Fibroblast of lung (primary cell): ENCODE results near the gene SNX8.

Experiments used
- EZH2 ChIP-seq: IDR thresholded peaks from 2 replicates; pipeline ENCODE4 v1.5.1; 2012; ENCODE audit warnings: low read length, control low read depth, mild to moderate bottlenecking; ENCODE audit errors: missing control alignments
- TF ChIP-seq, protein P1 (sequence below), 2 donors: IDR thresholded peaks in 1 of 2; conservative IDR thresholded peaks in 1 of 2; 1 replicate in 1 of 2; 2 replicates in 1 of 2; pipeline ENCODE4 v1.5.1; 2011 to 2012; ENCODE audit warnings: low read length in 2 of 2, control low read depth in 1 of 2, inconsistent platforms in 1 of 2, low read depth in 1 of 2, mild to moderate bottlenecking in 1 of 2

GRCh38 chr7:2210551-2211258 lies 103.5 kb downstream of the SNX8 start:
- TF ChIP-seq, protein P1, sequence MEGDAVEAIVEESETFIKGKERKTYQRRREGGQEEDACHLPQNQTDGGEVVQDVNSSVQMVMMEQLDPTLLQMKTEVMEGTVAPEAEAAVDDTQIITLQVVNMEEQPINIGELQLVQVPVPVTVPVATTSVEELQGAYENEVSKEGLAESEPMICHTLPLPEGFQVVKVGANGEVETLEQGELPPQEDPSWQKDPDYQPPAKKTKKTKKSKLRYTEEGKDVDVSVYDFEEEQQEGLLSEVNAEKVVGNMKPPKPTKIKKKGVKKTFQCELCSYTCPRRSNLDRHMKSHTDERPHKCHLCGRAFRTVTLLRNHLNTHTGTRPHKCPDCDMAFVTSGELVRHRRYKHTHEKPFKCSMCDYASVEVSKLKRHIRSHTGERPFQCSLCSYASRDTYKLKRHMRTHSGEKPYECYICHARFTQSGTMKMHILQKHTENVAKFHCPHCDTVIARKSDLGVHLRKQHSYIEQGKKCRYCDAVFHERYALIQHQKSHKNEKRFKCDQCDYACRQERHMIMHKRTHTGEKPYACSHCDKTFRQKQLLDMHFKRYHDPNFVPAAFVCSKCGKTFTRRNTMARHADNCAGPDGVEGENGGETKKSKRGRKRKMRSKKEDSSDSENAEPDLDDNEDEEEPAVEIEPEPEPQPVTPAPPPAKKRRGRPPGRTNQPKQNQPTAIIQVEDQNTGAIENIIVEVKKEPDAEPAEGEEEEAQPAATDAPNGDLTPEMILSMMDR (conservative IDR thresholded peaks at IDR 0.05 in 1 of 2, IDR thresholded peaks at IDR 0.05 in 1 of 2; ENCODE audit: low read depth in 1 of 2, low read length in 2 of 2) = no peak
- no peak for TF ChIP-seq EZH2
